GM19467 (cell line): ENCODE measurements around the gene SLC38A2.
"Not testable (repeated sequence)": the region's sequence is repeated elsewhere in the genome, so short reads cannot be mapped to it uniquely, and the experiment has no call there.

Experiments
- ATAC-seq: cut with Tn5 transposase; IDR thresholded peaks from one replicate; pipeline ENCODE4 v1.9.1; 2021; ENCODE audit warnings: mild to moderate bottlenecking, moderate library complexity; ENCODE audit not compliant: unreplicated experiment

The SLC38A2 gene

DNA sequence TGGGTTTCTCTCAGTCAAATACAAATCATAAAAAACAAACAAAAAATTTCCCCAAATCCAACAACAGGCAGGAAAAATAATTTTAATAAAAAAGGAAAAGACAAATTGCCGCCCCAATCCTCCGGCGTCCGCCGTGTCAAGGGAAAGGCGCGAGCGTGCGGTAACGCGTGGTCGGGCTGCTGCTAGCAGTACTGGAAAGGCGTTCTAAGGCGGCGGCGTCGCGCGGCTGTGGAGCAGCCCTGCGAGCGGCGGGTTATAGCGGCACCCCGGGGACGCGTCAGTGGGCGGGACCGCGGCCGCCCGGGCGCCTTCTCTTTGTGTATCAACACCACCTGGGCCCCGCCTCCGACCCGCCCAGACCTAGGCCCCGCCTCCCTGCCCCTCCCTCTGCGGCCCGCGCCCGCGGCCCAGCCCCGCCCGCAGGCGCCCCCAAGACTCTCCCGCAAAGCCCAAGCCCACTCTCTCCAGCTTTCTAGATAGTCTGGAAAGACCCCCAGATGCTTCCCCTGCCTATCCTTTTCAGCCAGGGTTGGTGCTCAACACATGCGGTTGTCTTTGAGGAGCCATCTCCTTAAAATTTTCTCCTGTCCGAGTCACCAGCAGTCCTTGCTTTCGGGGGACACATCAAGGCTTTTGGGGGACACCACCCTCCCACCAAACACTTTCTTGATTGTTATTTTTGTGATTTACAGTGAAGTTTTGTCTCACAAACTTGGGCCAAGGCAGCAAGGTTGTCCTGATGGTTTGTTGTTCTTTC lies at the start of gene SLC38A2:
SLC38A2 (minus strand) TSS at position 230 of the 757 bp plus-strand sequence. CDS start 1,480 bp downstream, outside the sequence.
- peak; percentile 81 for ATAC-seq

DNA sequence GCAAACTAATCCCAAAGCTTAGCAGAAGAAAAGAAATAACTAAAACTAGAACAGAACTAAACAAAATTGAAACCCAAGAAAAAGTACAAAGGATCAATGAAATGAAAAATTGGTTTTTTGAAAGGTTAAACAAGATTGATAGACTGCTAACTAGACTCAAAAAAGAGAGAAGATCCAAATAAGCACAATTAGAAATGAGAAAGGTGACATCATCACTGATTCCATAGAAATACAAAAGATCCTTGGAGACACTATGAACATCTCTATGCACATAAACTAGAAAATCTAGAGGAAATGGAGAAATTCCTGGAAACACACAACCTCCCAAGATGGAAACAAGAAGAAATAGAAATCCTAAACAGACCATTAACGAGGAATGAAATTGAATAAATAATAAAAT lies 47.1 kb upstream of the SLC38A2 start:
- ATAC-seq: no peak

DNA sequence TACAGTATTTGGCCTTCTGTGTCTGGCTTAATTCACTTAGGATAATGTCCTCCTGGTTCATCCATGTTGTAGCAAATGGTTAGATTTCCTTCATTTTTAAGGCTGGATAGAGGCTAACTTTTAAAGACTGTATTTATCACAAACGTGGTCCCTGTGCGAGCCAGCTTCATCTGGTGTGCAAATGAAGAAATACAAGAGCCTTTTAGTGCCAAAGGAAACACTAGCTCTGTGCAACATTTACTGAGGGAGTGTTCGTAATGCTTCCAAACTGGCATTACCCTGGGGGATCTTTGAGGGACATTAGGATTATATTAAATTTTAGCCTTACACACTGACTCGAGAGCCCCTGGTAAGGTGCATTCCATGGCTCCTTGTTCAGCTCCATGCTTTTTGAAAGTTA lies 43.0 kb upstream of the SLC38A2 start:
- no peak for ATAC-seq

DNA sequence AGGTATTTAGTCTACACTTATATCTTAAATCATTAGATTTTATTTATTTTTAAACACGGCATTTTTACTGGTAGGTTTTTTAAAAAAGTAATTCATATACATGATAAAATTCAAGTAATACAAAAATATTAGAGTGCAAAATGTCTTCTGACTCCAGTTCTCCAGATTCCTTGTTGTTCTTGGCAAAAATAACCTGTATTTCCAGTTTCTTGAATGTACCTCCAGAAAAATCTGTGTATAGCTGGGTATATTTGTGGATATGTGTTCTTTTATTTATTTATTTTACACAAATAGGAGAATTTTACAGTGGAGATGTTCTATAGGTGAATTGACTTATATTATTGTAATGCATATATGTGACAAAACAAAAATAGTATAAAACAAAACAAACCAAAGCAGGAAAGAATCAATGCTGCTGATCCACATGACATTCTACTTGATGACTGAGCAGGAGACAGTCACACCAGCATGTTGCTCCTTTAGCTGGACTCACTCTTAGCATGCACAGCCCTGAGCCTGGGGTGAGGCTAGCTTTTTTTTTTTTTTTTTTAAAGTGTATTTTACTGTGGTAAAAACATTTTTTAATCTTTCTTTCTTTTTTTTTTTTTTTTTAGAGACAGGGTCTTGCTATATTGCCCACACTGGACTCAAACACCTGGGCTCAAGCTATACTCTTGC lies 42.2 kb upstream of the SLC38A2 start:
- no peak for ATAC-seq

GRCh38 chr12:46413368-46413767 lies 40.8 kb upstream of the SLC38A2 start:
- no peak for ATAC-seq

DNA sequence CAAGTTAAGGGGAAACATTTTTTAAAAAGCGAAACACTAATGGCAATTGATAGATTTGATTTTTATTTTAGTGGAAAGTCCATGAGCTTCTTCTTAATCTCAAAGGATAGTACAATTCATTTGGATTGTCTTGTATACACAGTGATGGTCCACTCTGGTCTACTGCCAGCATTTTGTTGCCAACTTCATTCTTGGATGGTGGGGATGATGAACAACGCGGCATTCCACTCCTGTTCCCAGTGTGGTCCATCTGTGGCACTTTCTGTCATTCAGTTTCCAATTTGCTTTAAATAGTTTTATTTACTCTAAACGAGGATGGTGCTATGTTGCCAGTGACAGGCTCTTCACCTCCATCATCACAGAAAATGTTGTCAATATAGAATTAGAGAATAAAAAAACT lies 40.3 kb upstream of the SLC38A2 start:
- ATAC-seq: no peak

DNA sequence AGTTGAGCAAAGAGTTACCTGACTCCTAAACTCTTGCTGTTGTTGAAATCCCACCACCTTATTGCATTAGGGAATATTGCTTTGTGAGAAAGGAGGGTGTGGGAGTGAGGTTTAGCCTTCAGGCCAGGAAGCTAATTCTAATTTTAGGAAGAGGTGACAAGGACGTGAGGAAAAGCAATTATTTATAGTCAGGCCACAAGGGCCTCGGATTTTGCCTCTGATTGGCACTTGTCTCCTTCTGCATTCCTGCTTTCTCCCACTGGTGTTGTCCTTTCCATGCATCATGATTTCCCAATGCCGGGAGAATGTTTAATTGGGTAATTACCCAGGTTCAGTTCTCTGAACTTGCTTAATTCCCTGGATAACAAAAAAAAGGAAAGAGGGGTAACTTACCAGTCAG lies 37.9 kb upstream of the SLC38A2 start:
- no peak for ATAC-seq

GRCh38 chr12:46409974-46410373 lies 37.4 kb upstream of the SLC38A2 start:
- ATAC-seq: no peak

- ATAC-seq: no peak
Measured at GRCh38 chr12:46409342-46409741, 36.8 kb upstream of the SLC38A2 start.

- no peak for ATAC-seq
Measured at GRCh38 chr12:46408441-46408840, 35.9 kb upstream of the SLC38A2 start.

DNA sequence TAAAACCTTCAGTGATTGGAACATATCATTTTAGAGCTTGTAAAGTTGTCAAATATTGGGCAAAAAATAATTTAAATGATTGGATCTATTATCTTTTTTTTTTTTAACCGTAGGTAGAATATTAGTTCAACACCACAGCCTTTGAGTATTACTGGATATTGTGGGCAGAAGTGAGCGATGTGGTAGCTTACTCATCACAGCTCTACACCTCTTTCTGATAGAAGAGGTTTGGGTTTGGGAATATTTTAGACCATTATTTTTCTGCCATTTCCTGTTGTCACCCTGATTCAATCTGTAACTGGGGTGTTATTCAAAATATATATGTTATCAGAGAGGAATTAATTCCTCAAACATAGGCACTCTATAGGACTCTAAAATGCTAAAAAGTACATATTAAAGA lies 34.8 kb upstream of the SLC38A2 start:
- ATAC-seq: no peak

DNA sequence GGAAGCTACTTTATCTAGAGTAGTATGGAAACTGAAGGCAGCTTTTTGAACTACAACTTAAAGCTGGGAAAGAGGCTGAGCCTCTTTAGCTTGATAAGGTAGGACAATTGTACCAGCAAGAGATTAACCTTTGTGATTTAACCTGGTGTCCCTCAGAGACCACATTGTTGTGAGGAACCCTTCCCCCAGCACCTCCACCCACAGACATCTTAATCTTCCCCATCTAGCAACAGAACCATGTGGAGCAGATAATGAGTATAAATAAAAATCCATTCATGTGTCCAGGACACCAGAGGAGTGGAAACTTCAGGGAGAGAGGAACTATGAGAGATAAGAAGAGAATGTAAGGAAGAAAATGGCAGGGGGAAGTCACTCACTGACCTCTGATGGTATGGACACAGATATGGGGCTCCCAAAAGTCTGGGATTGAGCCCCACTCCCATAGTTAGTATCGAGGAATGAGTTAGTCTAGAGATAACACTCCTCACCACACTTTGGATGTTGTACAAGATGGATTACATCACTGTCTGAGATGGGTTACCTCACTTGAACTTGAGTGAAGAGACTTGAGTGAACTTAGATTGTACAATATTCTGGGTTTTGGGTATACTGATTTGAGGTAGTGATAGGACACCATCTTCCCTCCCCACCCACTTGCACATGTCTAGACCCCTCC lies 33.9 kb upstream of the SLC38A2 start:
- ATAC-seq: no peak

- ATAC-seq: no peak
Measured at GRCh38 chr12:46404733-46405132, 32.2 kb upstream of the SLC38A2 start.

- ATAC-seq: no peak
Measured at GRCh38 chr12:46404225-46404631, 31.7 kb upstream of the SLC38A2 start.

GRCh38 chr12:46403719-46404070 lies 31.1 kb upstream of the SLC38A2 start:
- no peak for ATAC-seq

GRCh38 chr12:46402941-46403718 lies 30.6 kb upstream of the SLC38A2 start:
- ATAC-seq: no peak

DNA sequence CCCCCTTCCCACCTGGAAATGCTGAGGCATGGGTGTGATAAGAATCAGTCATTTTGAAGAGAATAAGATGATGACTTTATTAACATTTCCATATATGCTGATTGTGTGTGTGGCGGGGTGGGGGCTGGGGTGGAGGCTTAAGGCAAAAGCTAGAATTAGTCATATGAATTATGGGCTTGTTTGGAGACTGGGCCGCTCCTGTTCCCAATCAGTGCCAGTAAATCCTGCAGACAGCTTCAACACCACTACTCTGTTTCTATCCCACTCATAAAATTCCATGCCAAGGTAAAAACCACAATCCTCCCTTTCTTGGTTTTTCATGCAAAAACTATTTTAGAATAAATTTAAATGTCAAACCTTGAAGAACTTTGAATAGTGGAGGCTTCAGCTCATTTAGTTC lies 29.9 kb upstream of the SLC38A2 start:
- ATAC-seq: no peak

GRCh38 chr12:46401662-46402061 lies 29.1 kb upstream of the SLC38A2 start:
- ATAC-seq: no peak

- no peak for ATAC-seq
Measured at GRCh38 chr12:46400406-46400805, 27.8 kb upstream of the SLC38A2 start.

- ATAC-seq: not testable (repeated sequence)
Measured at GRCh38 chr12:46399461-46400248, 27.1 kb upstream of the SLC38A2 start.
